GM19468 (cell line): ENCODE results near the gene EPHX1.

Experiments
- ATAC-seq: cut with Tn5 transposase; IDR thresholded peaks from one replicate; pipeline ENCODE4 v1.9.1; 2021; ENCODE audit warnings: mild to moderate bottlenecking, moderate library complexity, moderate number of reproducible peaks; ENCODE audit not compliant: unreplicated experiment; ENCODE audit errors: extremely low read depth

Gene EPHX1

GRCh38 chr1:225840223-225840610 lies 30.3 kb downstream of the EPHX1 start:
- ATAC-seq: no peak

- ATAC-seq: no peak
Observed at GRCh38 chr1:225840713-225841112, 30.8 kb downstream of the EPHX1 start.

GRCh38 chr1:225842074-225842473 lies 32.1 kb downstream of the EPHX1 start:
- ATAC-seq: no peak

- no peak for ATAC-seq
Observed at GRCh38 chr1:225842788-225843425, 33.0 kb downstream of the EPHX1 start.

GRCh38 chr1:225843426-225843795 lies 33.5 kb downstream of the EPHX1 start:
- no peak for ATAC-seq

- ATAC-seq: no peak
Observed at GRCh38 chr1:225844236-225845061, 34.5 kb downstream of the EPHX1 start.

- no peak for ATAC-seq
Observed at GRCh38 chr1:225845097-225845496, 35.2 kb downstream of the EPHX1 start.

- no peak for ATAC-seq
Observed at GRCh38 chr1:225845571-225846259, 35.8 kb downstream of the EPHX1 start.

GRCh38 chr1:225846331-225847310 lies 36.7 kb downstream of the EPHX1 start:
- ATAC-seq: no peak

GRCh38 chr1:225847610-225848009 lies 37.7 kb downstream of the EPHX1 start:
- ATAC-seq: no peak

- ATAC-seq: peak; percentile 39
Observed at GRCh38 chr1:225848030-225848955, 38.4 kb downstream of the EPHX1 start.

GRCh38 chr1:225849925-225850324 lies 40.0 kb downstream of the EPHX1 start:
- ATAC-seq: no peak

GRCh38 chr1:225850370-225850769 lies 40.4 kb downstream of the EPHX1 start:
- ATAC-seq: no peak

- peak; percentile 67 for ATAC-seq
Observed at GRCh38 chr1:225851805-225852204, 41.9 kb downstream of the EPHX1 start.

- ATAC-seq: no peak
Observed at GRCh38 chr1:225852413-225853124, 42.6 kb downstream of the EPHX1 start.

GRCh38 chr1:225853441-225853840 lies 43.5 kb downstream of the EPHX1 start:
- no peak for ATAC-seq

- ATAC-seq: no peak
Observed at GRCh38 chr1:225855503-225856300, 45.8 kb downstream of the EPHX1 start.

- no peak for ATAC-seq
Observed at GRCh38 chr1:225857256-225857655, 47.3 kb downstream of the EPHX1 start.
